Measurements from ENCODE around the gene WASF2. TPM values are rescaled to one million over a fixed set of nuclear protein-coding genes. Genes with fewer than 3 reads are reported as not detected.
"Not testable (repeated sequence)": the region's sequence is repeated elsewhere in the genome, so short reads cannot be mapped to it uniquely, and the experiment has no call there.

Gene WASF2
- total RNA-seq, 2 experiments from 2014 or later = 108 to 111 TPM

- Mint-ChIP-seq H3K36me3 (ENCODE audit: low read depth) (no peaks in the 10 kb centered on the region), H3K27ac (peak within 1 kb of the TSS; percentile 89), H3K4me1 (ENCODE audit: low read depth) (peaks cover 17% of the 10 kb centered on the region), H3K27me3 (no peaks in the 10 kb centered on the region), H3K4me3 (peak within 1 kb of the TSS; percentile 65), H3K9me3 (no peaks in the 10 kb centered on the region)
- DNase-seq (peak; percentile 96), ATAC-seq (peak; percentile 92)
- peak; percentile 43 for TF ChIP-seq CTCF (IDR thresholded peaks at IDR 0.05)
- ChIA-PET POLR2A (interaction anchor here (1.1 to 2.2 kb wide), 4 partner anchors 11 to 92 kb away, joined by 3 to 5 read pairs (median 3); partner anchors contain the start of gene SYTL1), CTCF (interaction anchor here (0.9 to 12.1 kb wide), 8 partner anchors 9 to 271 kb away, joined by 3 to 242 read pairs (median 10); partner anchors contain the start of genes CD164L2 and MAP3K6)
- intact Hi-C loops (cut with micrococcal nuclease) = loop anchor here (5.0 to 10.0 kb wide), 3 partner anchors 47 to 273 kb away; partner anchors contain the start of gene SYTL1
Observed at GRCh38 chr1:27392096-27392777, 97.7 kb downstream of the WASF2 start, which contains the start of gene GPR3. TSS of gene GPR3 (plus strand) at chr1:27392622. CDS start at chr1:27393799, 1,177 bp downstream.

GRCh38 chr1:27391511-27392095 lies 98.4 kb downstream of the WASF2 start:
- Mint-ChIP-seq H3K27me3 (no peaks in the 10 kb centered on the region), H3K27ac (peak overlapping the region; percentile 89), H3K9me3 (no peaks in the 10 kb centered on the region), H3K36me3 (ENCODE audit: low read depth) (no peaks in the 10 kb centered on the region), H3K4me1 (ENCODE audit: low read depth) (peaks cover 17% of the 10 kb centered on the region), H3K4me3 (peak overlapping the region; percentile 65)
- ATAC-seq (no peak), DNase-seq (peak; percentile 57)
- no peak for TF ChIP-seq CTCF (IDR thresholded peaks at IDR 0.05)
- ChIA-PET POLR2A (interaction anchor here (1.1 to 2.2 kb wide), 5 partner anchors 10 to 91 kb away, joined by 3 to 11 read pairs (median 3); partner anchors contain the start of gene SYTL1), CTCF (interaction anchor here (0.9 to 12.1 kb wide), 12 partner anchors 9 to 271 kb away, joined by 3 to 242 read pairs (median 4); partner anchors contain the start of genes AHDC1, CD164L2, MAP3K6 and SYTL1)
- intact Hi-C loops (cut with micrococcal nuclease) = loop anchor here (5.0 to 10.0 kb wide), 3 partner anchors 47 to 273 kb away; partner anchors contain the start of gene SYTL1

GRCh38 chr1:27388337-27389005 lies 101.5 kb downstream of the WASF2 start:
- Mint-ChIP-seq H3K4me1 (ENCODE audit: low read depth) (peaks cover 15% of the 10 kb centered on the region), H3K27me3 (no peaks in the 10 kb centered on the region), H3K4me3 (no peak overlapping the region), H3K27ac (no peak overlapping the region), H3K36me3 (ENCODE audit: low read depth) (no peaks in the 10 kb centered on the region), H3K9me3 (no peaks in the 10 kb centered on the region)
- DNase-seq = peak; percentile 86
- intact Hi-C loops (cut with micrococcal nuclease) = loop anchor here (2.0 kb wide), 1 partner anchor 88 kb away; no protein-coding TSS in a partner anchor
- CTCF ChIA-PET = interaction anchor here (0.8 to 12.1 kb wide), 22 partner anchors 9 to 277 kb away, joined by 3 to 242 read pairs (median 6); partner anchors contain the start of genes MAP3K6 and SYTL1
- peak; percentile 86 for TF ChIP-seq CTCF (IDR thresholded peaks at IDR 0.05)
- POLR2A ChIA-PET = interaction anchor here (1.3 to 1.5 kb wide), 2 partner anchors 23 to 46 kb away, joined by 4 to 5 read pairs; no protein-coding TSS in a partner anchor
- peak; percentile 24 for ATAC-seq

GRCh38 chr1:27384797-27385196 lies 105.2 kb downstream of the WASF2 start:
- H3K4me3 Mint-ChIP-seq; H3K36me3 Mint-ChIP-seq (ENCODE audit: low read depth); ATAC-seq; H3K27me3 Mint-ChIP-seq; intact Hi-C loops (cut with micrococcal nuclease); H3K4me1 Mint-ChIP-seq (ENCODE audit: low read depth); H3K9me3 Mint-ChIP-seq; DNase-seq; H3K27ac Mint-ChIP-seq: not testable (repeated sequence)
- CTCF ChIA-PET = interaction anchor here (0.7 to 12.1 kb wide), 6 partner anchors 10 to 285 kb away, joined by 3 to 242 read pairs (median 8); no protein-coding TSS in a partner anchor
- POLR2A ChIA-PET = interaction anchor here (1.0 to 1.2 kb wide), 2 partner anchors 27 to 43 kb away, joined by 3 read pairs; partner anchors contain the start of gene SYTL1

- Mint-ChIP-seq H3K27ac (no peak overlapping the region), H3K9me3 (no peaks in the 10 kb centered on the region), H3K4me1 (ENCODE audit: low read depth) (no peaks in the 10 kb centered on the region), H3K4me3 (no peak overlapping the region), H3K27me3 (peaks cover 4% of the 10 kb centered on the region), H3K36me3 (ENCODE audit: low read depth) (no peaks in the 10 kb centered on the region)
- ChIA-PET CTCF (interaction anchor here (1.6 to 12.1 kb wide), 6 partner anchors 11 to 223 kb away, joined by 3 to 242 read pairs (median 7); partner anchors contain the start of gene MAP3K6), POLR2A (interaction anchor here (1.0 to 1.5 kb wide), 3 partner anchors 17 to 42 kb away, joined by 3 to 4 read pairs (median 3); partner anchors contain the start of genes MAP3K6 and SYTL1)
- intact Hi-C loops (cut with micrococcal nuclease) = no loop called here
- no peak for TF ChIP-seq CTCF (IDR thresholded peaks at IDR 0.05)
- ATAC-seq = no peak
- no peak for DNase-seq
Observed at GRCh38 chr1:27383661-27384060, 106.3 kb downstream of the WASF2 start.

Measured in activated CD8-positive, alpha-beta T cell treated with anti-CD3 and anti-CD28 coated beads for 36 hours (primary cell).